Placental pericyte (primary cell): ENCODE results near the gene POLR3C. TPM values are rescaled to one million over a fixed set of nuclear protein-coding genes. Genes with fewer than 3 reads are reported as not detected.

Source experiments
- small RNA-seq: library from RNA; depleted of rRNA; stranded (forward); fragments of <200 nt; gene quantifications from one replicate; pipeline ENCODE3, GENCODE V24; 2012; ENCODE audit warnings: low replicate concordance
- total RNA-seq: library from RNA; depleted of rRNA; stranded (reverse); fragments of >200 nt; gene quantifications from 2 replicates; pipeline ENCODE4 v1.2.3, GENCODE V29; 2012

Gene POLR3C, protein sequence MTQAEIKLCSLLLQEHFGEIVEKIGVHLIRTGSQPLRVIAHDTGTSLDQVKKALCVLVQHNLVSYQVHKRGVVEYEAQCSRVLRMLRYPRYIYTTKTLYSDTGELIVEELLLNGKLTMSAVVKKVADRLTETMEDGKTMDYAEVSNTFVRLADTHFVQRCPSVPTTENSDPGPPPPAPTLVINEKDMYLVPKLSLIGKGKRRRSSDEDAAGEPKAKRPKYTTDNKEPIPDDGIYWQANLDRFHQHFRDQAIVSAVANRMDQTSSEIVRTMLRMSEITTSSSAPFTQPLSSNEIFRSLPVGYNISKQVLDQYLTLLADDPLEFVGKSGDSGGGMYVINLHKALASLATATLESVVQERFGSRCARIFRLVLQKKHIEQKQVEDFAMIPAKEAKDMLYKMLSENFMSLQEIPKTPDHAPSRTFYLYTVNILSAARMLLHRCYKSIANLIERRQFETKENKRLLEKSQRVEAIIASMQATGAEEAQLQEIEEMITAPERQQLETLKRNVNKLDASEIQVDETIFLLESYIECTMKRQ
- total RNA-seq: 57.7 and 112 TPM in 2 replicates

GRCh38 chr1:145823565-145824498, at the start of gene POLR3C, which contains the start of gene RNF115:
POLR3C (plus strand) TSS chr1:145824200; CDS start chr1:145825777, 1,577 bp downstream.
RNF115 (minus strand) TSS chr1:145824095; CDS start chr1:145823873, 222 bp downstream.

GRCh38 chr1:145845514-145846161, 21.6 kb downstream of the POLR3C start, which contains the start of gene NUDT17:
NUDT17 (plus strand) TSS chr1:145845630; CDS start chr1:145845641, 11 bp downstream.

GRCh38 chr1:145858901-145859490, 35.0 kb downstream of the POLR3C start, which contains the start of gene PIAS3:
PIAS3 (minus strand) TSS chr1:145859081; CDS start chr1:145858990, 91 bp downstream.

GRCh38 chr1:145885738-145886287, 61.8 kb downstream of the POLR3C start, which contains the start of gene ANKRD35:
ANKRD35 (minus strand) TSS chr1:145885866; CDS start chr1:145885758, 108 bp downstream.

Small RNA genes within 50 kb of the gene (small RNA-seq; reads per million reads assigned to genes)
- not detected for gene MIR6736

Other genes starting within 250 kb of the POLR3C start
- 40.2 and 51.6 TPM in 2 replicates for gene GPR89A, start 216.2 kb upstream of the POLR3C start, total RNA-seq
- gene PDZK1, start 116.8 kb upstream of the POLR3C start, total RNA-seq: 0.22 and 1.1 TPM in 2 replicates
- not detected in 2 replicates for gene CD160, start 104.7 kb upstream of the POLR3C start, total RNA-seq
- gene RNF115, start 105 bp upstream of the POLR3C start, total RNA-seq: 12.5 and 18.9 TPM in 2 replicates
- gene NUDT17, start 21.4 kb downstream of the POLR3C start, total RNA-seq: 3.3 and 5.3 TPM in 2 replicates
- 25.6 and 26.3 TPM in 2 replicates for gene PIAS3, start 34.9 kb downstream of the POLR3C start, total RNA-seq
- 0.22 and 0.57 TPM in 2 replicates for gene ANKRD35, start 61.7 kb downstream of the POLR3C start, total RNA-seq
- gene ITGA10, start 85.8 kb downstream of the POLR3C start, total RNA-seq: 1.1 and 5.4 TPM in 2 replicates
- gene PEX11B, start 94.5 kb downstream of the POLR3C start, total RNA-seq: 27.4 and 27.5 TPM in 2 replicates
- gene RBM8A, start 103.3 kb downstream of the POLR3C start, total RNA-seq: 96.9 and 183 TPM in 2 replicates
- gene LIX1L, start 133.8 kb downstream of the POLR3C start, total RNA-seq: 27.8 and 43.1 TPM in 2 replicates
- gene ANKRD34A, start 140.4 kb downstream of the POLR3C start, total RNA-seq: 0.44 and 3.1 TPM in 2 replicates
- gene POLR3GL, start 140.5 kb downstream of the POLR3C start, total RNA-seq: 11.0 and 14.4 TPM in 2 replicates
- 5.2 and 12.7 TPM in 2 replicates for gene TXNIP, start 172.4 kb downstream of the POLR3C start, total RNA-seq
- gene HJV, start 197.5 kb downstream of the POLR3C start, total RNA-seq: not detected in 2 replicates